GM12874 (cell line): ENCODE measurements around the gene MAT2B.

ENCODE experiments used
- TF ChIP-seq, protein P1 (sequence below): IDR thresholded peaks from 2 replicates; pipeline ENCODE4 v1.5.1; 2011; ENCODE audit warnings: low read depth, mild to moderate bottlenecking, control low read depth, low read length, moderate library complexity; ENCODE audit not compliant: insufficient read depth

Gene MAT2B

DNA sequence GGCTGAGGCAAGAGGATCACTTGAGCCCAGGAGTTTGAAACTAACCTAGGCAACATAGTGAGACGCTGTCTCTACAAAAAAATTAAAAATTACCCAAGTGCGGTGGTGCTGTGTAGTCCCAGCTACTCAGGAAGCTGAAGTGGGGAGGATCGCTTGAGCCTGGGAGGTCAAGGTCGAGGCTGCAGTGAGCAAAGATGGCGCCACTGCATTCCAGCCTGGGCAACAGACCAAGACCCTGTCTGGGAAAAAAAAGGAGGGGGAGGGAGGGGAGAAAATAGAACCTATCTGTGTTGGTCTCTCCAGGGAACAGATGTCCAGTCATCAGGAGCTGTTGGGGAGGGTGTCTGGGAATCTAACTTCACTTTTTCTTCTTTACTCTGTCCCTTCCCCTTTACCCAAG lies 24.3 kb downstream of the MAT2B start:
- TF ChIP-seq, protein P1, sequence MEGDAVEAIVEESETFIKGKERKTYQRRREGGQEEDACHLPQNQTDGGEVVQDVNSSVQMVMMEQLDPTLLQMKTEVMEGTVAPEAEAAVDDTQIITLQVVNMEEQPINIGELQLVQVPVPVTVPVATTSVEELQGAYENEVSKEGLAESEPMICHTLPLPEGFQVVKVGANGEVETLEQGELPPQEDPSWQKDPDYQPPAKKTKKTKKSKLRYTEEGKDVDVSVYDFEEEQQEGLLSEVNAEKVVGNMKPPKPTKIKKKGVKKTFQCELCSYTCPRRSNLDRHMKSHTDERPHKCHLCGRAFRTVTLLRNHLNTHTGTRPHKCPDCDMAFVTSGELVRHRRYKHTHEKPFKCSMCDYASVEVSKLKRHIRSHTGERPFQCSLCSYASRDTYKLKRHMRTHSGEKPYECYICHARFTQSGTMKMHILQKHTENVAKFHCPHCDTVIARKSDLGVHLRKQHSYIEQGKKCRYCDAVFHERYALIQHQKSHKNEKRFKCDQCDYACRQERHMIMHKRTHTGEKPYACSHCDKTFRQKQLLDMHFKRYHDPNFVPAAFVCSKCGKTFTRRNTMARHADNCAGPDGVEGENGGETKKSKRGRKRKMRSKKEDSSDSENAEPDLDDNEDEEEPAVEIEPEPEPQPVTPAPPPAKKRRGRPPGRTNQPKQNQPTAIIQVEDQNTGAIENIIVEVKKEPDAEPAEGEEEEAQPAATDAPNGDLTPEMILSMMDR = no peak

DNA sequence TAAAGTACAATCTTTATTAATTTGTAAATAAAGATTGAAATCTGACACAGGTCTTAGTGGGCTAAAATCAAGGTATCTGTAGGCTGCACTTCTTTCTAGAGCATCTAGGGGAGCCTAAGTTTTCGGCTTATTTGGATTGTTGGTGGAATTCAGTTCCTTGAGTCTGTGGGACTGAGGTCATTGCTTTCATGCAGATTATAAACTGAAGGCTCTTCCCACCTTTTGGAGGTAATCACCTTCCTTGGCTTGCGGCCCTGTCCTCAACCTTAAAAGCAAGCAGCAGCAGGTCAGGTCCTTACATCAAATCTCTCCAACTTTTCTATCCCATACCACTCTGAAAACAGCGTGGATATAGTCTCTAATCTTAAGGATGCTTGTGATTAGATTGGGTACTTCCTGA lies 25.9 kb downstream of the MAT2B start:
- TF ChIP-seq, protein P1 = no peak

DNA sequence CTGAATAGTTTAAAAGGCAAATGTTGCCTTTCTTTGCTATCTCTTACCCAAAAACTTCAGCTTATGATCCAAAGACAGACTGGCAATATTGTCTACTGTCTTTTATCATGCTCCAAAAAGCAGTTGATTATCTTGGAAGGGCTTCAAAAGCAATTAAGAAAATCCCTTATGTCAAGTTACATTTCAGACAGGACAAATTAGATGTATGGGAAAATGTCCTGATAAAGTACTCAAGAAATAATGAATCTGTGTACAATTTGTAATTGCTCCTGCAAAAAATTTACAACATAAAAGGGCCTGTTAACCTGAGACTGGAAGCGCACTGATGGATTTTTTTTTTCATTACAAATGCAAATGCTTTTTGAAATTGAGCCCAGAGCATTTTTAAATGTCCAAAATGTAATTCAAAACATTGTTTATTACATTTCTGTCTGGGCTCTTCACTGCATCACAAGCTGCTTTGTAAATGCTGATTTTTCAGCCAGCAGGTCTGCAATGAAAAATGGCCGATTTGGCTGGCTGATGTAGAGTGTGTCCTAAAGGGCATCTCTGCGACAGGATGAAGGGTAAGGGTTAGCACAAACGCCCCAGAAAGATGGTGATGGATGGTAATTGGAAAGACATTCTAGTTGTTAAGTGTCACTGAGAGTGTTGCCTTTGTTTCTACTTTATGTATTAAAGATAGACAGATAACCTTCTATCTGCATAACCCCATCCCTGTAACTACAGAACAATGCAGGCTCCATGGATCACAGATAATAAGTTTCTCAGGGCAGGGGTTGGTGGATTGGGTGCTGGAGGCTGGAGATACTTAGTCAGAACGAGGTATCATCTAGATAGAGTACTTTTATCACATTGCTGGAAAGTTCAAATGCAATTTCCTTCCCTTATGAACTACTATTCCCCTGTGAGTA lies 27.0 kb downstream of the MAT2B start:
- TF ChIP-seq, protein P1 = no peak

DNA sequence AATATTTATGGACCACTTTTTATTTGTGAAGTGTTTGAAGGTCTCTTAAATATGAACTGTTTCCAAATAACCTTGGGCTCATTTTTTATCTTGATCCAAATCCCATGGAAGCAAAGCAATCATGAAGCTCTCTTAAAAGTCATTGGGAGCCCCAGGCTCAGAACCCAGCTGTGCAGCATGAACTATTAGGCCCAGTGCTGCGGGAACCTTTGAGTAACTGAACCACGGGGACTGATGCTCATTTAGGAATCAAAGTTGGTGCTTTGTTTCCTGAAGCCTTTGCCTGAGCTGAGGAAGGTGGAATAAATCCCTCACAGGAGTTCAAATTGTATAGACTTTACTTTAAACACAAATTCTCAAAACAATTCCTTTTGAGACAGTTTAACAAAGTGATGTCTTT lies 27.8 kb downstream of the MAT2B start:
- TF ChIP-seq, protein P1 = no peak

DNA sequence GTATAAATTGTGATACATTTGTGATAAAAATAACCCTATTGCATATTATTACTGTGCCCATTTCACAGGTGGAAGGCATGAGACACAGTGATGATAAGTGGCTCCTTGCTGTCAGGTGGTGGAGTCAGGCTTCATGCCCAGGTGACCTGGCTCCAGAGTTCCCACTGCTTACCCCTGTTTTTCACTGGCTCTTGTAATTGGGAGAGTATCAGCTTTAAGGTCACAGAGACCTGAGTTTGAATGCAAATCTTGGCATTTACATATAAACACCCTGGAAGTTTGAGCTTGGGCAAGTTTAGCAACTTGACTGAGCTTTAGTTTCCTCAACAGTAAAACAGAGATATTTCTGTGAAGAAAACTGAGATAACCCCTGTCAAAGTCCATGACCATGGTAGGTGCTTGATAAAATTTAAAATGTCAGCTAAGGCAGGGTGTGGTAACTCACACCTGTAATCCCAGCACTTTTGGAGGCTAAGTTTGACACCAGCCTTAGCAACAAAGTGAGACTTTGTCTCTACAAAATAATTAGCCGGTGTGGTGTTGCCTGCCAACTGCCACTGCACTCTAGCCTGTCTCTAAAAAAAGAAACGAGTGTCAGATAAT lies 29.2 kb downstream of the MAT2B start:
- TF ChIP-seq, protein P1 = no peak

DNA sequence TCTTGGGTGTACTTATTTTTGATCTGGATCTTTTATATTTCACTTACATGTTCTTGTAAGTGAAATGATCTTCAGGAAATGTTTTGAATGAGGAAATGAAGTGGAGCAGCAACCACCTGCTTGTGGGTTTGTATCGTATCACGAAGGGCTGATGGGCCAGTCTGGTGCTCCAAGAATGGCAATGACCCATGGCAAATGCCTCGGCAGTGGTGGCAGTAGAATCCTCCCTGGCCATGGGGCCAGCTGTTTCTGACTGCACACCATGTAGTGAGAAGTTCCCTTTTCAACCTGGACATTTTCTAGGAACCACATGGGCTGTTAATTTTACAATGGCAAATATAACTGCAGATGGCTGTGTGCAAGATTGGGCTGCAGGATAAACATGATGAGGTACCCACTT lies 29.9 kb downstream of the MAT2B start:
- TF ChIP-seq, protein P1 = no peak

DNA sequence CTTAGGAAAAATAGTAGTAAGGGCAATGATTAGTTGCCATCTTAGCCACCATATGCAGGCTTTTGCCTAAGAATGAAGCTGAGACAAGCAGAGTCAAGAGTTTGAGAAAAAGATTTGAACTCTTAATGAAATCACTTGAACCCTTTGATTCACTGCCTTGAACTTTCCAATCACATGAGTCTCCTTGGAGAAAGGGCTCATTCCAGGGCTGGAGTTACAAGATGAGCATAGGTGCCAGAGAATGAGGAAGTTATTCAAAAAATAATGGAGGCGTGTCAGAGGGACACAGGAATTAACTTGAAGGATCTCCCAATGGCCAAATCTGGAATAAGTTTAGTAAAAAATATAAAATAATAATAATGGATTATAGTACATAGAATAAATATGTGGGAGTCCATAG lies 35.3 kb downstream of the MAT2B start:
- TF ChIP-seq, protein P1 = no peak
